ENCODE measurements around the gene LOXHD1.

Gene LOXHD1

GRCh38 chr18:46622999-46623398 lies 34.0 kb downstream of the LOXHD1 start:
- DNase-seq = no peak

- no peak for DNase-seq
Observed at GRCh38 chr18:46622451-46622850, 34.6 kb downstream of the LOXHD1 start.

- no peak for DNase-seq
Observed at GRCh38 chr18:46621871-46622270, 35.1 kb downstream of the LOXHD1 start.

GRCh38 chr18:46621111-46621766 lies 35.8 kb downstream of the LOXHD1 start:
- DNase-seq = no peak

- DNase-seq = no peak
Observed at GRCh38 chr18:46619559-46619958, 37.5 kb downstream of the LOXHD1 start.

GRCh38 chr18:46615720-46616119 lies 41.3 kb downstream of the LOXHD1 start:
- DNase-seq = no peak

- no peak for DNase-seq
Observed at GRCh38 chr18:46609048-46609447, 48.0 kb downstream of the LOXHD1 start.

- DNase-seq = no peak
Observed at GRCh38 chr18:46607926-46608325, 49.1 kb downstream of the LOXHD1 start.

- no peak for DNase-seq
Observed at GRCh38 chr18:46601141-46601805, 55.7 kb downstream of the LOXHD1 start.

- no peak for DNase-seq
Observed at GRCh38 chr18:46596119-46596518, 60.9 kb downstream of the LOXHD1 start.

- DNase-seq = no peak
Observed at GRCh38 chr18:46591783-46592391, 65.1 kb downstream of the LOXHD1 start.

- no peak for DNase-seq
Observed at GRCh38 chr18:46590103-46590502, 66.9 kb downstream of the LOXHD1 start.

- DNase-seq = no peak
Observed at GRCh38 chr18:46588971-46589660, 67.9 kb downstream of the LOXHD1 start.

- no peak for DNase-seq
Observed at GRCh38 chr18:46587600-46587999, 69.4 kb downstream of the LOXHD1 start.

GRCh38 chr18:46583711-46584110 lies 73.3 kb downstream of the LOXHD1 start:
- DNase-seq = no peak

GRCh38 chr18:46581648-46582047 lies 75.4 kb downstream of the LOXHD1 start:
- DNase-seq = no peak

GRCh38 chr18:46578987-46579386 lies 78.0 kb downstream of the LOXHD1 start:
- no peak for DNase-seq

GRCh38 chr18:46577546-46577945 lies 79.5 kb downstream of the LOXHD1 start:
- DNase-seq = no peak

- no peak for DNase-seq
Observed at GRCh38 chr18:46575851-46576250, 81.2 kb downstream of the LOXHD1 start.

- no peak for DNase-seq
Observed at GRCh38 chr18:46574743-46575115, 82.3 kb downstream of the LOXHD1 start.

GRCh38 chr18:46574000-46574742 lies 82.8 kb downstream of the LOXHD1 start:
- DNase-seq = no peak

GRCh38 chr18:46573156-46573555 lies 83.9 kb downstream of the LOXHD1 start:
- no peak for DNase-seq

GRCh38 chr18:46571756-46572155 lies 85.3 kb downstream of the LOXHD1 start:
- no peak for DNase-seq
